ENCODE measurements around the gene CAPN14.

The CAPN14 gene

DNA sequence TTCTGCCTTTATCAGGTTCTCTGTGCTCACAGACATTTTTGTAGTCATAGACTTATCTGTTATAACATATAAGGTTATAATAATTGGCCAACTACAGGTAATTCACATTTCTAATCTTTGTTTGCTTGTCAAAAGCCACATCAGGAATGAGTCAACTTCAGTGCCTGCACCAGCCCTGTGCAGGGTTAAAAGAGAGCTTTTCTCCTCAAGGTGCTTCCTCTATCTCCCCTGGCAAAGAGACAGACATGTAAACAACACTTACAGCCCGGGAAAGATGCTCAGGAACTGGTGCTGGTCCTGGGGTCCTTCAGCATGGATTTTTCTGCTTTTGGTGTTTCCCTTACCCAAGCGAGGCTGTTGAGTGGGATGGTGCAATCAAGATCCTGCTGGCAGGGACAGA, 9.0 kb upstream of the CAPN14 start:
- no peak for DNase-seq (ENCODE audit: low read depth in 3 of 3)

DNA sequence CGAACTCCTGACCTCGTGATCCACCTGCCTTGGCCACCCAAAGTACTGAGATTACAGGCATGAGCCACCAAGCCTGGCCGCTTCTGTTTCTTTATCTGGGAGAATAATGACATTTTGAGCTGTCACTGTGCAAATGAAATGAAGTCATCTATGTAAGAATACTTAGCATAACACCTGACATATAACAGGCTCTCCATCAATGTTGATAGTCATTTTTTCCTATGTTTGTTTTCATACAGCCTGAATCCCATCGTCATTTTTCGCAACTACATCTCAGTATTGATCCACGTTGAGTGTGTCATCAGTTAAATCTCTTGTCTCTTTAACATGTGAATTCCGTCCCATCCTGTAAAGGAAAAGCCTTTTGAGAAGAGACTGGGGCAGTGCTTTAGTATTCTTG, 6.4 kb upstream of the CAPN14 start:
- DNase-seq (ENCODE audit: low read depth in 3 of 3): no peak

DNA sequence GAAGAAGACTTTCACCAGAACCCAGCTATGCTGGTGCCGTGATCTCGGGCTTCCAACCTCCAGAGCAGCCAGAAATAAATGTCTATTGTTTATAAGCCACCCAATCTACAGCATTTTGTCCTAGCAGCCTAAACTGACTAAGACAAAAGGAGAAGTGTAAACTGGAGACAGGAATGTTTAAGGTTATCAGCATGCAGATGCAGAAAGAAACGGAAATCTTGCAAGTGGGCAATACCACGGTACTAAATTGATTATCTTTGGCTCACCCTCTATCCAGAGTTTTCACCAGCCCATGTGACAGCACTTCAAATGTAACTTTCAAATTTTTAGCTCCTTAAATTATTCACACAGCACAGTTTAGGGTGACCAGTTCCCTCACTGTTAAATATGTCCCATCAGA, 5.7 kb upstream of the CAPN14 start:
- no peak for DNase-seq (ENCODE audit: low read depth in 3 of 3)

DNA sequence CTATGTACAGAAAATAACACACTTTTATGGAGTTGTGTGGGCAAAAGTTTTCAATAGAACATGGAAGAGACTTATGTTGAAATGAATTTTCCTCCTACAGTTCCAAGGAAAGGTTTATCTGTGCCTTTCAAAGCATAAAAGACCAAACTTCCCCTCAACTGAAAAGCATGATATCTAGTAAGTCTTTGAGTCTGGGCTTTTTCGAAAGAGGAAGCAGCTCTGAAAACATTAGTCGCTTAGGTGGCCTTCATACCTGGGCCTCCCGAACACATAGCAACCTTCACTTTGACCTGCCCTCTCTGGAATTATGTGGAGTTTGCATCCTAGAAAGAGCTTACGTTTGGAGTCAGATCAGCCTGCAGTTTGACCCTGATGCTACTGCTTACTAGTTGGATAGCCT, 4.8 kb upstream of the CAPN14 start:
- no peak for DNase-seq (ENCODE audit: low read depth in 3 of 3)

DNA sequence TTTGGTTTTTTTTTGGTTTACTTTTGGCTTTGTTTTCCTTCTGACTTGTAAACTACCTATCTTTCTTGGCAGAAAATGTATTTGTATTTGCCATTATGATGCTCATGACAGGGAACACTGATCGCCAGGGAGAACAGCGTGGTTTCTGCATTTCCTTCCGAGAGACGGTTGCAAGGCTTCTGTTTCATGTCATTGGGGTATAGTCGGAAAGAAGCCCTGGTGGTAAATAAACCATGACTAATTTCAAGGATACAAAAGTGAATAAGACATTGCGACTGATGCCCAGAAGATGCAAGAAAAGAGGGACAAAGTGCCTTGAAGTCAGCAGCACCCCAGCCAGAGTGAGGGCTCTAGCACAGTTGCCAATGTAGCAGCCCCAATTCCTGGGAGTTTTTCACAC, 4.2 kb upstream of the CAPN14 start:
- DNase-seq (ENCODE audit: low read depth in 3 of 3): no peak

DNA sequence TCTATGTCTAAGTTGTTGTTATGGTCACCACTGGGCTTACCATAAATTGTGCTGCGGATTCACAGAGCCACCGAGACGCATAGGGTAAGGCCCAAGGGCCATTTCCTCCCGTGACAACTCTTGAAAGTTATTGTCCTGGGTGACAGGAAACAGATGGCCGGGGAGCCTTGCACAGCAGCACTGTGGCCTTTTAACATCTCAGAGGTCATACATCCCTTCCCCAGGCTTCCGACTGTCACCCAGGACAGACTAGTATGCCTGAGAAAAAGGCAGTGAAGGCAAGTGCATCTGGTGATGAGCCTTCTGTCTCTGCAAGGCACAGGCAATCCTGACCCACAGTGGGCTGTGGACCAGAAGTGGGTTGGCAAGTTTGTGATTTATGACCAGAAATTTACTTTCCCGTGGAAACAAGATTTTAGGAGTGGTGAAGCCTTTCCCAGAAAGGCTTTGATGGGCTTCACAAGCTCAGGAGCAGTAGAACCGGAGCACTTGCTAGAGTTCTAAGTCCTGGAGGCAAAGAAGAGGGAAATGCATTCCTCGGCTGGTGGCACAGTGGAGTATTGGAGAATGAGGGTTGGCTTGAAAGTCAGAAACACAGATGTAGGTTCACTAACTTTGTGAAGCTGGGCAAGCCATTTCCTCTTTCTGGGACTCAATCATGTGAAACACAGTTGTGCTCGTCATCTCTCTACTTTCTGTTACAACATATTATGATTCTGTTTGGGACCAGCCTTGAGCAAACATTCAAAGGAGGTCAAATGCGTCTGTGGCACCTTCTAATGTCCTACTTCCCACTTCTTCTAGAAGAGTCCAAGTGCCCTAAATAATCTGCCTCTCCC, 2.0 kb upstream of the CAPN14 start:
- no peak for DNase-seq (ENCODE audit: low read depth in 3 of 3)

DNA sequence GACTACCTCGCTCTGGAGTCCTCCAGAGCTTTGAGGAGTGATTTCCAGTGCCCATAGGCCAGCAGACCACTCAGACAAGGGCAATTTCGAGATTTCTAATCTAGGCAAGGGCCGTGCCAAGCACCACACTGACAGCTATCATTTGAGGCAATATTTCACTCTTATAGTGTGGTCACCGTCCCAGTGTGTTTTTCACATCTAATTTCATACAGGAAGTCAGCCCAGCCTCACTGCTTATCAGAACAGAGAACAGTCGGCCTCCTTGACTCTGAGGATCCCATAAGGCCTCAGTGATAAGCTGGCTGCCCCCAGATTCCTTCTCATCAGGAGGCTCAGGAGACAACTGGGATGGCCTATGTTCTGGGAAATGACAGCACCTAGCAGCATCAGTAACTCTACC, 581 bp downstream of the CAPN14 start:
- DNase-seq (ENCODE audit: low read depth in 3 of 3): no peak

DNA sequence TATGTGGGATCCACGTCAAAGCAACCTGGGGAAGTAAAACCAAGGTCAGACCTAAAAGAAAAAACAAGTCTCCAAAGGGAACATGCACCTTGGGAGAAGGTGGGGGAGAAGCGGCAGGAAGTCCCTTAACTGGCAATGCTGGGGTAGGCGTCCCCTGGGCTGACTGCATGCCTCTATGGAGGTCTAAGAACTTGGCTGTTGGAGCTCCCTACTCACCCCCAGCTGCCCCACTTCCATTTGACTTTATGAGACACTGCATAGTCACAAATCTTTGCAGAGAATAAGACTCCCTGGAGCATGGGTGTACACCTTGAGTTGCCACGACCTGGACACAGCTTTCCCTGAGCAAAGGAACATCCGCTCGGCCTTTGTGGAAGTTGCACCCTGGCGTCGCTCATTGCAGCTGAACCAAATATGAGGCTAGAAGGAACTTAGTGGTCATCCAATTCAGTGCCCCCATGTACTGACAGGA, 2.8 kb downstream of the CAPN14 start:
- no peak for DNase-seq (ENCODE audit: low read depth in 3 of 3)

DNA sequence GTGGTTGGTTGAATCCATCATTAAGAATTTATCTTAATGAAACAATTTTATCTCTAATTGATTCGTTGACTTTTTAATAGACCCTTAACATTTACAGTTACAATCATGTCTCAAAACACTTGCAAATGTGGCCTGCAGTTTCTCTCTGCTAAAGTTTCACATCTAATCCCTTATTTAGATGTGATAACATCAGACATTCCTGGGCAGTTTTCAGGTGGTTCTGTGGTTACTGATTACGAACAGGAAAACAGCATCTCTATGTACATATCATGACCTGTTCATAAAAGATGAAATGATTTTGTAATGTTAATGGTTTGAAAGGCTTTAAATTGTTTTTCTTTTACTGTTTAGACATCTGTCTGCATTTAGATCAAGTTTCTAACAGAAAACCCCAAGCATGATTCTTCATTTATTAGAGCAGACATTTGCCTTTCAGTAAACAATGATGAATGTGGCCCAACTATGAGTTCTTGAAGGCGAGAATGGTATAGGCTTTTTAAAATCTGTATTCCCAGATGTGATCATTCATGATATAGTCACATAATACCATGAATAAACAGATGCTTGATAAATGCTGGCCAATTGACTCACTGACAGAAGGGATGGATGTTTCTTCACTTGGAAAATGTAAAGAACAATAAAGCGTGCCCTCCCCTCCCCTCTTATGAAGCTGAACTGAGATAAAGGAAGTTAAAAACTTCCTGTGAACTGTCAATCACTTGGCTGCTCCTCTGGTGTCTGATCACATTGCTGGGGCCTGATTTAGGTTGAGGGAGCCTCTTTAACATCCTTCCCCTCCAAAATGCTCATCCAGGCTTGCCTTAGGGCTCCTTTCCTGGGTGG, 3.5 kb downstream of the CAPN14 start:
- no peak for DNase-seq (ENCODE audit: low read depth in 3 of 3)

DNA sequence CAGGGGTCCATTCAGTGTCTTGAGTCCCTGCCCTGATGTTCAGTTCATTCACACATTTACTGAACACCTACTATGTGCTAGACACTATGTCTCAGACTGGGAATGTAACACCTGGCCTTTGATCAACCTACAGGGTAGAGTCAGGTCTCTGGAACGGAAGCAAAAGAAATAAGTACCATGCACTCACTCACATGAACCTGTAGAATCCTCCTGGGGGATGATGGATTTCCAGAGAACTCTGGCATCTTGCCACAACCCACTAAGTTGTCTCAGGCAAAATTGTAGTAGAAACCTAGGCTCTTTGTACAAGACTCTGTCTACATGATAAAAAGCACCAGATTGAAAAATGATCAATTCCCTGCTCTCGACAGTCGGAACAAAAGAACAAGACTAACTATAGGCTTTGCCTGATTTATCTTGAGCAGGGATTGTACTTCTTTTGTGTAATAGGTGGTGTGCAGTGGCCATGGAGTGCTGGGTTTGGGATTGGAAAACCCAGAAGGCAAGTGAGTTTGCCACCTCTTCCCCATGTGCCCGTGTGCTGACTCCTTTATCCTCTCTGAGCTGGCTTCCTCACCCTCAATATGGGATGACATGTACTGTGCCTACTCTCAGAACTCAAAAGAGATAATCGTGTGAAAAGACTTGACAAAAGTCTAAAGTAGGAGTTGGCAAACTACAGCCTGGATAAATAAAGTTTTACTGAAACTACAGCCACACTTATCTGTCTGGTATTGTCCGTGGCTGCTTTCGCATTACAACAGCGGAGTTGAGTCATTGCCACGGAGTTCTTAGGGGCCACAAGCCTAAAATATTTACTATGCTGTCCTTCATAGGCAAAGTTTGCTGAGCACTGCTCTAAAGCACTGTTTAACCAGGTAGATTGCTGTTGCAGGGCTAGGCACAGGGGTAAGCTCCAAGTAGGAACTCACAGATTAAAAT, 4.4 kb downstream of the CAPN14 start:
- DNase-seq (ENCODE audit: low read depth in 3 of 3): no peak

DNA sequence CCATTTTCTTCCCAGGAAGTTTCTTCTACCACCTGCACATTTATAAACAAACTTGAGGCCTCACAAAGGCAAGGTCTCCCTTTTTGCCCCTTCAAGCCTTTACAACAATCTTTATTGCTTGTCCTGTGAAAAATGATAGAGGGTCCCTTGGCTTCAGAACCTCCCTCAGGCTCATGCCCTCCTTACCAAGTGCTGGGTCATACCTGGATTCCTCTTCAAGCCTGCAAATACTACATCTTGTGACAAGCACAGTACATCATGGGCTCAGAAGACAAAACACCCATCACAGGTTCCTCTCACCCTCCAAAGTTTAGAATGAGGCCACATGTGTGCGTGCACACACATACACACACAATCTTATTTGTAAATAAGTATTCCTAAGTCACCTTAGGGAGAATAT, 9.1 kb downstream of the CAPN14 start:
- no peak for DNase-seq (ENCODE audit: low read depth in 3 of 3)

DNA sequence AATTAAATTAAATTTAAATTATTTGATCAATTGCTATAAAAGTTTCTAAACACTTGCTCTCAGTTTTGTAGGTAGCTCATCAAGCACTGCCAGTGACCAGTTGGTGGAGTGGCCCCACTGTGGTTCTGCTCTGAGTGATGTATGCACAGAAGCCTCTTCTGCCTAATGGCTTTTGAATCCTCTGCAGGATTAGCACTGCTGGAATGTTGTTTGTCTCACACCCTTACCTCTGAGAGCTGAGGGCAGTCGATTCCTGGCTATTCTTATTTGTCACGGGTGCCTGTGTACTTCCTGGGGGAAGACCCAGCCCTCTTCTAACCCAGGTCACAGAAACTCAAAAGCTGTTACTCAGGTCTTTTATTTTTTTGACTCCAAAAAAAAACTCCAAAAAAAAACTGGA, 9.5 kb downstream of the CAPN14 start:
- DNase-seq (ENCODE audit: low read depth in 3 of 3): no peak

DNA sequence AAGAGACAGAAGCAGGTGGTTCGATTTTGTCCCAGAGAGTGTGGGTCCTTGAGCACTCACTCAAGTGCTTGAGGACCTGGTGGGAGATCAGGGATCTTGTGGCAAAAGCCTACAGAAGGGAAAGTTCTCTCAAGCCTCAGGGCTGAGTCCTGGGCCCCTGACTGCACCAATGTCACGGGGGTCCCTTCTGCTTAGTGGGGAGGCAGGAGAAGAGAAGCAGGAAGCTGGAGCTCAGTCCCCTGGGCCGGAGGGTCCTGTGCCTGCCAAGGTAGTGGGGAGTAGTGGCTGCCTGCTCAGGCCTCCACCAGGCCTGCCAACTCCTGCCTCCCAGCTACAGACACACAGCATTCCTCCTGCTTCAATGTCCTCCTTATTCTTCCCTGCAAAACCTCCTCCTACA, 11.7 kb downstream of the CAPN14 start:
- DNase-seq (ENCODE audit: low read depth in 3 of 3): no peak

DNA sequence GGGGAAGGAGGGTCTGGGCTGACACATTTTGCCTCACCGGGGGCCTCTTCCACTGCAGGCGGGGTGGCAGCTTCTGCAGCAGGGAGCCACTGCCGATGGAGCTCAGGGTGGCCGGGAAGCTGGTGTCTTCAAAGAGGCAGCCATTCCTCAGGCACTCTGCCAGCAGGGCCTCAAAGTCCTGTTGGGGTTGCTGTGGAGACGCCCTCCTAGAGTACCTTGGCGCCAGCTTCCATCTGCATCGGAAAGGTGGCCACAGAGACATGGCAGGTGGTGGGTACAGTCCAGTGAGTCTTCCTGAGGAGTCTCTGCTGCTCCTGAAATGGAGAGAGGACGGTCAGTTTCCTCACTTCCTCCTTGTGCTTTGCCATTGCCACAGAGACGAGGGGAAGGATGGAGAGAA, 12.1 kb downstream of the CAPN14 start:
- no peak for DNase-seq (ENCODE audit: low read depth in 3 of 3)

DNA sequence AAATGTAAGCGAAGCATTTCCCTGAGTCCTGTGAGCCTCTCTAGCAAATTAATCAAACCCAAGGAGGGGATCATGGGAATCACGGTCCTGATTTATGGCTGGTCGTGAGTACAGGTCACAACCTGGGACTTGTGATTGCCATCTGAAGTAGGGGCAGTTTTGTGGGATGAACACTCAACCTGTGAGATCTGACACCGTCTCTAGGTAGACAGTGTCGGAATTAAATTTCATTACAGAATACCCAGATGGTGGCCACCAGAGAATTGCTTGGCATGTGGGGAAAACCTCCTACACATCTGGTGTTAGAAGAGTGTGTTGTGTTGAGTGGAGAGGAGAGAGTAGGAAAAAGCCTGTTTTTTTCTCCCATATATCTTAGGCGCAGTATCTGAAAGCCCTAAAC, 12.5 kb downstream of the CAPN14 start:
- DNase-seq (ENCODE audit: low read depth in 3 of 3): no peak

DNA sequence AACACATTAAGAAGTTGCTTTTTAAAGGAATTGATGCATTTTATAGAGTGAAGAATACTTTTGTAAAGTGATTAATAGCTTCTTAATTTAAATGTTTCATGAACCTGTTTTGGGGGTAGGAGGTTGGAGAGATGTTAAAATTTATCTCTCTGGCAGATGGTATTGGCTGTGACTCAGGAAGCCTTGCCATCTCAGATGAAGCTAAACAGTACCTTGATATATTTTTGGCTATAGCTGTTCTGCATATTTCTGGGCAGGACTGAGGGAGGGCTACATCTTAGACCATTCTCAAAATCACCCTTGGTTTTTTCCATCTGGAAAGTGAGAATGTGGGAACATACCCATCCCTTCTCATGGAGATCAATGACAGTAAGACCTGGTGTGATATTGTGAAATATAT, 13.4 kb downstream of the CAPN14 start:
- DNase-seq (ENCODE audit: low read depth in 3 of 3): no peak

DNA sequence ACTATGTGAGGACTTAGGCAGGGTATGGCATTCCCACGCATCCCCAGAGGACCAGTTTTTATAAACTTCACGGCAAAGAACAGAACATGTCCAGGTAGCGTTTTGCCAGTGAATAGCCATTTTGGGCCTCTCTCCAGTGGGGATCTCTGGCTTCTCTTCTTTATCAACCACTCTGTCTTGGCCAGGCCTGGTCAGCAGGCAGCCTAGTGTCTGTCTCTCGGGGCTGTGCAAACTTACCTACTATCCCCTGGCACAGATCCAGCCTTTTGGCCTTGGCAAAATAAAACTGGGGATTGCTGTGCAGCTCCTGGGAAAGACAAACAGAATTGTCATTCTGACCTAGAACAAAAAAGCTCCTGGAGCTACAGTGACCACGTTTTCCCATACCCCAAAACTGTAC, 14.5 kb downstream of the CAPN14 start:
- no peak for DNase-seq (ENCODE audit: low read depth in 3 of 3)

DNA sequence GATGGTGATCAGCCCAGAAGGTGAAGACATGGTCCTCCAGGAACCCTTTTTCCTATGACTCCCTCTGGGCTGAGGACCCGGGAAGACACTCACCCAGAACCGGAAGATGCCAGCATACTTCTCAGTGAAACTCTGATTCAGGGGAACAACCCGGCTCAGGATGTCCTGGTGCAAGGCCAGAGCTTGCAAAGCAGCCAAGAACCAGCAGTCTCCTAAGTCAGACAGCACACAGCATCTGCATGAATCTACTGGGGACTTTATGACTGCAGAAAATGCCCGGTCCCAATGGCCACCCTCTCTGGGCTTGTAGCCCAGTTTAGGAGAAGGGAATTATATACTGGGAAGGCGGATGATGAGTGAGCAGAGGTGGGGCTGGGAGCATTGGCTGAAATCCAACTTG, 15.3 kb downstream of the CAPN14 start:
- DNase-seq (ENCODE audit: low read depth in 3 of 3): no peak

DNA sequence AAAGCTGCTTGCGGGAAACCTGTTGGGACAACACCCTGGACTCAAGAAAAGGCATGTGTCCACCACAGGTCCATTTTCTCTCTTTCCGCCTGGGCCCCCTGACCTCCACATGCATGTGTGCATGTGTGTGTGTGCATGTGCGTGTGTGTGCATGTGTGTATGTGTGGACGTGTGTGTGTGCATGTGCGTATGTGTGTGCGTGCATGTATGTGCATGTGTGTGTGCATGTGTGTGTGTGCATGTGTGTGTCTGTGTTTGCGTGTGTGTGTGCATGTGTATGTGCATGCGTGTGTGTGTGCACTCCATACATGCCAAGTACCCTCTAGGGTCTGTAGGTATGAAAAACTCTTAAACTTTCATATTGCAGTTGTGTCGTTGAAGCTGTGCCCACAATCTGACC, 16.3 kb downstream of the CAPN14 start:
- DNase-seq (ENCODE audit: low read depth in 3 of 3): no peak

DNA sequence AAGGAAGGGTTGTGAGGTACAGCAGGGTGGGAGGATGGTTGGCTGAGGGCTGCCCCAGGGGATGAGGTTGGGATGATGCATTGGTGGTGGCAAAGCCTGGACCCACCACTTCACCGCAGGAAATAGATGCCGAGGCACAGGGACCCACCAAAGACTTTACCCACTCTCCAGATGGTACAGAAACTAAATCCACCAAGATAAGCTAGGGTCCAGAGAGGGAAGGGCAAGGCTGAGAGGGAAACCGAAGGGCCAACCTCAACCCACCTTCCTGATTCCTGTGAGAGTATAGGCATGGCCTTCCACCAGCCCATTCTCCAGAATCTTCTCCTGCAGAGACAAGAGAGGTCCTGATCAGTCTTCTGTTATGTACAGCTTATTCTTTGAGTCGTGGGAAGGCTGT, 18.1 kb downstream of the CAPN14 start:
- DNase-seq (ENCODE audit: low read depth in 3 of 3): no peak

DNA sequence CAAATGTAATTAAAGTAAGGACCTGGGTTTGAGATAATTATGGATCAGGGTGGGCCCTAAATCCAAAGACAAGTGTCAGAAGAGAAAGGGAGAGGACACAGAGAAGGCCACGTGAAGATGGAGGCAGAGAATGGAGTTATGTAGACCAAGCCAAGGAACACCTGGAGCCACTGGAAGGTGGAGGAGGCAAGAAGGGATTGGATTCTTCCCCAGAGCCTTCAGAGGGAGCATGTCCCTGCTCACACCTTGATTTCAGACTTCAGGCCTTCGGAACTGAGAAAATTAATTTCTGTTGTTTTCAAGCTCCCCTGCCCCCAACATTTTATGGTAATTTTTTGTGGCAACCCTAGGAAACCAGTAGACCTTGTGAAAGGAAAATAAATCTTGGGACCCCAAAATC, 19.6 kb downstream of the CAPN14 start:
- DNase-seq (ENCODE audit: low read depth in 3 of 3): no peak

DNA sequence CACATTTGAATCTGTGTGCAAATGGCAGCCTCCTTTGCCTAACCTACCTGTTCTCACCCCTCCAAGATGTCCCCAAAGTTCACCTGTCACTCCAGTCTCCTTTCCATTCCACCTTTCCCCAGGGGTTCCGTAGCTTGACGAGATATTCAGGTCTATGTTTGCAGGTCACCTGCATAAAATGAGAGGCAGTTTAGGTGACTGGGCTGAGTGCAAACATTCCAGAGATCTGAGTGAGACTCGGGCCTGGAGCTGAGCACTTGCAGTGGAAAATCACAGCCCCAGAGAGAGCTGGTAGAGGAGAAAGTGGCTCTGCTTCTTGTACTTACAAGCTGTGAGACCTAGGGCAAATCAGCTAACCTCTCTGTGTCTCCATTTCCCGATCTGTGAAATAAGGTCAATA, 20.1 kb downstream of the CAPN14 start:
- no peak for DNase-seq (ENCODE audit: low read depth in 3 of 3)
